T-helper 22 cell (primary cell): ENCODE measurements around the gene CENPS.
"Not testable (repeated sequence)": the region's sequence is repeated elsewhere in the genome, so short reads cannot be mapped to it uniquely, and the experiment has no call there.

Experiments
- DNase-seq: peaks from one replicate; pipeline ENCODE4 v3.0.0-alpha.2; 2020; ENCODE audit warnings: low read depth

CENPS gene

GRCh38 chr1:10430216-10431069 lies at the start of gene CENPS:
Gene CENPS, plus strand, starts transcription at chr1:10430433. Its CDS starts 85 bp downstream, at chr1:10430518.
- peak; percentile 70 for DNase-seq

- no peak for DNase-seq
Measured at GRCh38 chr1:10380594-10381275, 49.5 kb upstream of the CENPS start.

- DNase-seq: no peak
Measured at GRCh38 chr1:10383630-10384029, 46.6 kb upstream of the CENPS start.

GRCh38 chr1:10384219-10384618 lies 46.0 kb upstream of the CENPS start:
- DNase-seq: no peak

- no peak for DNase-seq
Measured at GRCh38 chr1:10386761-10387676, 43.2 kb upstream of the CENPS start.

GRCh38 chr1:10387677-10388386 lies 42.4 kb upstream of the CENPS start:
- no peak for DNase-seq

- DNase-seq: no peak
Measured at GRCh38 chr1:10388387-10388715, 41.9 kb upstream of the CENPS start.

GRCh38 chr1:10389271-10389973 lies 40.8 kb upstream of the CENPS start:
- DNase-seq: no peak

GRCh38 chr1:10396870-10397269 lies 33.4 kb upstream of the CENPS start:
- no peak for DNase-seq

- no peak for DNase-seq
Measured at GRCh38 chr1:10398278-10398733, 31.9 kb upstream of the CENPS start.

- DNase-seq: peak; percentile 94
Measured at GRCh38 chr1:10398734-10399443, 31.3 kb upstream of the CENPS start, which contains the start of gene PGD. Gene PGD, plus strand, starts transcription at chr1:10399064. Its CDS starts 54 bp downstream, at chr1:10399118.

GRCh38 chr1:10399444-10399941 lies 30.7 kb upstream of the CENPS start:
- DNase-seq: no peak

GRCh38 chr1:10400013-10400412 lies 30.2 kb upstream of the CENPS start:
- no peak for DNase-seq

GRCh38 chr1:10401281-10401680 lies 29.0 kb upstream of the CENPS start:
- no peak for DNase-seq

- DNase-seq: no peak
Measured at GRCh38 chr1:10402729-10403274, 27.4 kb upstream of the CENPS start.

GRCh38 chr1:10407201-10407600 lies 23.0 kb upstream of the CENPS start:
- no peak for DNase-seq

- no peak for DNase-seq
Measured at GRCh38 chr1:10415211-10415930, 14.9 kb upstream of the CENPS start.

GRCh38 chr1:10415967-10416366 lies 14.3 kb upstream of the CENPS start:
- DNase-seq: not testable (repeated sequence)

GRCh38 chr1:10418741-10419140 lies 11.5 kb upstream of the CENPS start:
- not testable (repeated sequence) for DNase-seq
